Activated T-helper 9 cell treated with anti-CD3 and anti-CD28 coated beads, Interleukin-2, amount 50 U/mL, for 16 hours (primary cell): ENCODE measurements around the gene ZHX3.

ENCODE experiments used
- DNase-seq: peaks from one replicate; pipeline ENCODE4 v3.0.0-alpha.2; 2020; ENCODE audit warnings: low read depth

Gene ZHX3, protein sequence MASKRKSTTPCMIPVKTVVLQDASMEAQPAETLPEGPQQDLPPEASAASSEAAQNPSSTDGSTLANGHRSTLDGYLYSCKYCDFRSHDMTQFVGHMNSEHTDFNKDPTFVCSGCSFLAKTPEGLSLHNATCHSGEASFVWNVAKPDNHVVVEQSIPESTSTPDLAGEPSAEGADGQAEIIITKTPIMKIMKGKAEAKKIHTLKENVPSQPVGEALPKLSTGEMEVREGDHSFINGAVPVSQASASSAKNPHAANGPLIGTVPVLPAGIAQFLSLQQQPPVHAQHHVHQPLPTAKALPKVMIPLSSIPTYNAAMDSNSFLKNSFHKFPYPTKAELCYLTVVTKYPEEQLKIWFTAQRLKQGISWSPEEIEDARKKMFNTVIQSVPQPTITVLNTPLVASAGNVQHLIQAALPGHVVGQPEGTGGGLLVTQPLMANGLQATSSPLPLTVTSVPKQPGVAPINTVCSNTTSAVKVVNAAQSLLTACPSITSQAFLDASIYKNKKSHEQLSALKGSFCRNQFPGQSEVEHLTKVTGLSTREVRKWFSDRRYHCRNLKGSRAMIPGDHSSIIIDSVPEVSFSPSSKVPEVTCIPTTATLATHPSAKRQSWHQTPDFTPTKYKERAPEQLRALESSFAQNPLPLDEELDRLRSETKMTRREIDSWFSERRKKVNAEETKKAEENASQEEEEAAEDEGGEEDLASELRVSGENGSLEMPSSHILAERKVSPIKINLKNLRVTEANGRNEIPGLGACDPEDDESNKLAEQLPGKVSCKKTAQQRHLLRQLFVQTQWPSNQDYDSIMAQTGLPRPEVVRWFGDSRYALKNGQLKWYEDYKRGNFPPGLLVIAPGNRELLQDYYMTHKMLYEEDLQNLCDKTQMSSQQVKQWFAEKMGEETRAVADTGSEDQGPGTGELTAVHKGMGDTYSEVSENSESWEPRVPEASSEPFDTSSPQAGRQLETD

GRCh38 chr20:41317546-41318270 is at the start of gene ZHX3:
Gene ZHX3 (minus strand): TSS chr20:41317731. CDS start chr20:41204916, 112,815 bp downstream.
- peak; percentile 96 for DNase-seq

GRCh38 chr20:41367393-41367695 is 49.8 kb upstream of the ZHX3 start:
- DNase-seq: no peak

DNA sequence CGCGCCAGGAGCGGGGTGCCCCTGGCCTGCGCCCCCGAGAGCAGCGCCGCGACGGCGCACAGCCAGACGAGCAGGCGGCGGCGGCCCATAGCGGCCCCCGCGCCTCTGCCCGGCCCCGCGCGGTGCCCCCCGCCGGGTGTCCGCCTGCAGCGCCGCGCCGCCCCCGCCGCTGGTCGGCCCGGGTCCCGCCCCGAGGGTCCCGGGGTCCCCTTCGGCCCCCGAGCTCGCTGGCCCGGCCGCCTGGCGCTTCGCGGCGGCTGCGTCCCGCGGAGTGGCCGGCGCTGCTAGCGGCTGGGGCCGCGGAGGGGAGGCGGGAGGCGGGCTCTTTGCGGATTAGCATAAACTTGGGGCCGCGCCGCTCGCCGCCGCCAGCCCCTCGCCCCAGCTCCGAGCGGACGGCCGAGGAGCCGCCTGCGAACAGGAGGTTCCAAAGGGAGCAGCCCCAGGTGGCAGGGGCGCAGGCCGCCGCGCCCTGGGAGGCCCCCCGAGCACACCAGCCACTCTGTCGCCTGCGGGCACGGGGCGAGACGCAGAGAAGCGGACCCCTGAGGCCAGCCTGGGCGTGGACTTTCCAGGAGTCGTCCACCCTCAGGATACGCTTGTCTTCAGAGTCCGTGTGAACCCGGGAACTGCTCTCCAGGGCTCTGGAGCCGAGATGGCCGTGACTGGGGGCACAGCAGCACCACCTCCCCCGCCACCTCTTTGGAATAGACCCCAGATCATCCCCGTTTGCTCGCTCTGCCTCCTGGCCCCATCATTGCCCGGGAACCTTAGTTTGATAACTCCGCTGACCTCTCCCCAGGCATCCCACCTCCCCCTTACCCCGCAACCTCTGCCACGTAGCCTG is 49.2 kb upstream of the ZHX3 start, which contains the start of gene EMILIN3:
Gene EMILIN3, minus strand, starts transcription at position 273 of the 847 bp plus-strand sequence. Its CDS starts 184 bp downstream, at position 89.
- DNase-seq: no peak

DNA sequence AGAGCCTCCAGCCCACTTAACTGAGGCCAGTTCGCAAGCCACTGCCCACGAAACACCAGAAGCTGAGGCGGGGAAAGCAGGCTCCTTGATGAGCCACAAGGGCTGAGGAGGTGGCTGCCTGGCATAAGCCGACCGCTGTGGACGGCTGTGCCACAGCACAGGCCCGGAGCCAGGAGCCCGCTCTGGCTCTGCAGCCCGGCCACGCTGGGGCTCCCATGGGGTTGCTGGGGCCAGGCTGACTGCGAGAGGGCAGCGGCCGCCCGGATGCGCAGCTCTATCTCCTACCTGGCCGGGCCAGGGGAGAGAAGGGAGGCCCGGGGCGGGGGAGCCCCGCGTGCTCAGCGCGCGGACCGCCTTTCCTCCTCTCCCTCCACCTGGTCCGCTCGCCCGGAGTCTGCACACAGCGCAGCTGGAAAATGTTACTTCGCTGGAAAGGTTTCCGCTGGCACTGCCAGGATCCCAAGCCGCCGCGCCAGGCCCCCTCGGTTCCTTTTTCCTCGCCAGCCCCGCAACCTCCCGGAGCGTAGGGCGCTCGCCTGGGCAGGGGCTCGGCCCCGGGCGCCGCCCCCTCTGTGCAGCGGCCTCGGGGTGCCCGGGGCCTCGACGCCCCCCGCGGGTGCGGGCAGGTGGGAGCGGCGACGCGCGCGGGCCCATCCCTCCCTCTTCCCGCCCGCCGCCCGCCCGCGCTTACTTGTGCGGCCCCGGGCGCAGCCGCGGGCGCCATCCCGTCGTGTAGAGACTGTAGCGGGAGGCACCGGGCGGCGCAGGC is 48.4 kb upstream of the ZHX3 start:
- DNase-seq: no peak

DNA sequence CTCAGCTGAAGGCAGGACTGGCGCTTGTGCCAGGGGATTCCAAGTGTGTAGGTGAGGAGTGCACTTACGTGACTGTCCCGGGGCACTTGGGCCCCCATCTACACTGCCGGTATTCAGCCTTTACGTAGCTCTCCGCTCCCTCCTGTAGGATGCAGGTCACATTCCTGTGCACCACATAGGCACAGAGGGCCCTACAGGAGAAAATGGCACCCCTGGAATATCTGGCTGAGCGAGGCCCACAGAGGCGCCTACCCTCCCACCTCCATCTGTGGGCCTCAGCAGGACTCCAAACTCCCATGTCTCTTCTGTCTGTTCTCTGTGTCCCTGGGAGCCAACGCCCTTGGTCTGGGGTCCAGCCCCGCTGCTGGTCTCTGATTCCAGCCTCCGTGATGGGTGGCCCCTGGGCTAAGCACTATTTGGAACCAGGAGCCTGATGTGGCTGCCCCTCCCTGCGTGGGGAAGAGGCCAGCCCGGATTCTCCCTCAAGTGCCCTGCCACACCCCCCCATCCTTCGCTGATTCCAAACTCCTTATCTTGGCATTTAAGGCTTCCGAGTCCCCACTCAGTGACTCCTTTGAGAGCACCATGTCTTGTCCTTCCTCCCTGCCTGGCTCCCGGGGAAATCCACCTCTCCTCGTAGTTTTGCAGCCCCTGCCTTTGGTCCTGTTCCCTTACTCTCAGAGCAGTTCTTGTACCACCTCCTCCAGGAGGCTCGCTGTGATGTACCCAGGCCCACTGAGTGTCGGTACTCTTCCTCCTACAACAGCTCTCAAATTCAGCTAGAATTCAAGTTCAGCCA is 47.6 kb upstream of the ZHX3 start:
- no peak for DNase-seq

DNA sequence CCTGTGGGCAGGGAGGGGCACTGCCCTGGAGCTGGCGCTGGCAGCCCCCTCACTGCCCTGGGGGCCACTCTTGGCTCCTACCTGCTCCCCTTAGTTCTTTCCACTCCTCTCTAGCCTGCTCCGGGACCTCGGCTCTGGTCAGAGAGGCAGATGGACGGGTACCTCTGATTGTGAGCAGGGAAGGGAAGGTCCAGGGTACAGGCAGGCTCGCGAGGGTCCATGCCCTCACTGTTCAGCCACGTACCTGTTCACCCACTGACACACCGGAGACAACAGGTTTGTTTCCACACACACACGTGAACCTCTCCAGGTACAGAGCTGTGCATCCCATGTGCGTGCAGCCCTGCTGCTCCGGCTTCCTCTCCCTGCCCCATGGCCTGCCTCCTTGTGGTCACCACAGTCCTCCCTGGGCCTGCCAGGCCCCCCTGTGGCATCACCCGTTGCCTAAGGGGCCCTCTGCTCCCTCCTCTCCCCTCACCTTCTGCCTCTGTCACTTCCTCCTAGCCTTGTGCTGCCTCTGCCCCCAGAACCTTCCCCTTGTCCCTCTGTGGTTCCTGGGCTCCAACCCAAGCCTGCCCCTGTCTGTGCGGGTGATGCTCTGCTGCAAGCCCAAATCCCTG is 46.8 kb upstream of the ZHX3 start:
- DNase-seq: no peak

DNA sequence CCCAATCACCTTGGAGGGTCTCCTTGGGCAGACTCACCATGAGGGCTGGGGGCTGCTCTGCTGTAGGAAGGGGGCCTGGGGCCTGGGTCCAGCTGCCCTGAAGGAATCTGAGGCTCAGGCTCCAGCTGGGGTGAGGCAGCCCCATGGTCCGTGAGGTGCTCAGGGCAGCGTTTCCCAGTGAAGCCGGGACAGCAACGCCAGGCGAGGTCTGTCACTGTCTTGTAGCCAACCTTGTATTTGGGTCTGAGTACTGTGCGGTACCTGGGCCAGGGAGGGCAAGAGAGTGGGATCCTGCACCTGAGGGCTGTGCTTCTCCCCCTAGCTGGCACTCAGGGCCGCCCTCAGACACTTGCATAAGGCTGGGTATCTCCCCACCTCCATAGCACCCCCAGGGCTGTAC is 46.1 kb upstream of the ZHX3 start:
- no peak for DNase-seq

DNA sequence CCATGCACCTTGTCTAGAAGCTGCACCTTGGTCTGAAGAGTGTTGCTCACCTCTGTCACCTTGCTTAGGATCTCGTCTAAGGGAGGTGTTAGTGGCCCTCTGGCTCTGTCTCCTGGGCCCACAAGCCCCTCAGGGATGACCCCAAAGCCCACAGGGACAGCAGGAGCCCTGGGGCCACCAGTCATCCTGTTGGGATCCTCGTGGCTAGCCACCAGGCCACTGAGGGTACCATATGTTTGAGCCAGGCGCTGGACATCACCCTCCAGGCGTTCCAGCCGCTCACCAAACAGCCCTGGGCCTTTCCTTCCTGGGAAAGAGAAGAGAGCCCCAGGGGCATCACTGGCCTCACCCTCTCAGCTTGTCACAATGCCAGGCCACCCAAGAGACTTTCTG is 45.2 kb upstream of the ZHX3 start:
- no peak for DNase-seq

- no peak for DNase-seq
Measured at GRCh38 chr20:41361757-41362747, 44.5 kb upstream of the ZHX3 start.

DNA sequence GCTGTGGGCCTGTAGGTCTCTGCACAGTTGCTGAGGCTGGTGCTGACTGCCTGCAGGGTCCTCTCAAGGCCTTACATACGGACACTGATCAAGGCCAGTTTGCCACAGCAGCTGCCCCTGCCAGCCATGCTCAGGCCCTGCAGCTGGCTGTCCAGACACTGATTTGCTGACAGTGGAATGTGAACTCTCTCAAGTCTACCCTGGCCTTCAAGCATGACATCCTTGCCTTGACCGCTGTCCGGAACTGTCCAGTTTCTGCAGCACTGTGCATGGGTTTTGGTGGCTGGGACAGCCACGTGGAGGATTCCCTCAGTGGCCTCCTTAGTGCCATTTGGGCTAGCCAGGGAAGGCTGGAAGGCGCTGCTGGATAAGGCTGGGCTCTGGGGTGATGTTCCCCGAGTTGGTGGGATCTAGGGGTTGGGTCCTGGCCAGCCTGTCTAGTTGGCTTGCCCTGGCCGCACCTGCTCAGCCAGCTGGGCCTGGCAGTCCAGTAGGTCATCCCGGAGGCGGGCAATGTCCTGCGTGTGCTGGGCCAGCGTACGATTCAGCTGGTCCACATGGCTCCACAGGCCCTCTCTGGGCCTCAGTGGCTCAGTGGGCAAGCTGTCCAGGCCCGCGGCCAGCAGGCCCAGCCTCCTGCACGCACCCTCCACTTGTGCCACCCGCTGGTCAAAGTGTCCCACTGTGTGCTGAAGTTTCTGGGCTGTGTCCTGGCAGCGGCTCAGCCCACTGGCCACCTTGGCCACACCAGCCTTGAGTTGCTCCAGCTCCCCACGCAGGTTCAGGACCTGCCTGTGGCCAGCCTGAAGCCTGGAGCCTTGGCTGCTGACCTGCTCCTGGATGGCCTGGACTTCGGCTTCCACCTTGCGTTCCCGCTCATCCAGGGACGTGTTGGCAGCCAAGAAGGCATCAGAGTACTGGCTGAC is 43.6 kb upstream of the ZHX3 start:
- DNase-seq: no peak

DNA sequence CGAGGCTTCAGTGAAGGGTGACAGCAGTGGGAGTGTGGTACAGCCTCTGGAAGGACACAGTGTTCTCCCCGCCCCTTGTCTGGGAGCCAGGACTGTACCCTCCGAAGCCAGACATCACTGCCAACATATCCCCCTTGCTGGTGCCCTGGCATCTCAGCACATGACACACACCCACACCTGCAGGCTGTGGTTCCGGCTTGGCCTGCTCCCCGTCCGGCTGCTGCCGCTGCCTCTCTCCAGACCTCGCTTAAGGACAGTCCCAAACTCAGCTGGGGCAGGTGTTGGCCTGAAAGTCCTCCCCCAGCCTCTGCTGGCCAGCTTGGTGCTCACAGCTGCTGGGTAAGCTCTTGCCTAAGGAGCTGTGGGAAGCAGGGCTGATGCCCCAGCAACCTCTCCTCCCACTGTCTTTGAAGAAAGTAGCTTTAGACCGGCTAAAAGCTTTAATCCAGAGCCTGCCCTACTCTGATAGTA is 42.0 kb upstream of the ZHX3 start:
- DNase-seq: no peak

DNA sequence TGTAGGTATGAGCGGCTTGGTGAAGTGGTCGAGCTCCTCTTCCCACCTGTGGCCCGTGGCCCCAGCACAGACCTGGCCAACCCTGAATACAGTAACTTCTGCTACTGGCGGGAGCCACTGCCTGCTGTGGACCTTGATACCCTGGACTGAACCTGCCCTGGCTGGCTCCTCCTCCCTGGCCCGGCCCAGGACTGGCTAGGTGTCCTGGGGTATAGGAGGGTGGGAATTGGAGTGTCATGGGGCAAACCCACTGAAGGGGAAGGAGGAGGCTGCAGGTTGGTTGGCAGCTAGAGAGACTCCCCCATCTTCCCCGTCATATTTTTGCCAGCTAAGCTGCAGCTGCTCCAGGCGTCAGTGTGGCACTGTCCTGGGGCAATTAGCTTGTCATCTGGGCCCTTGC is 41.2 kb upstream of the ZHX3 start:
- DNase-seq: no peak

DNA sequence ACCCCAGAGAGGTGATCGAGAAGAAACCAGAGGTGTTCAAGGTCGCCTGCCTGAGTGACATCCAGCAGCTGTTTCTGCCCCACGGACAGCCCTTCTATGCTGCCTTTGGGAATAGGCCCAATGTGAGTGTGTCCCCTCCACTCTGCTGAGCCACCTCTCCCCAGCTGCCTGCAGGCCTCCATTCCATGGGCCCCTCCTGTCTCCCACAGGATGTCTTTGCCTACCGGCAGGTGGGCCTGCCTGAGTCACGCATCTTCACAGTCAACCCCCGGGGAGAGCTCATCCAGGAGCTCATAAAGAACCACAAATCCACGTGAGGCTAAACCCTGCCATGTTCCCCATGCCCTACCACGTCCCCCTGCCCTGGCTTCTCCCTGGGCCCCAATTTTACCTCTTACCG is 40.7 kb upstream of the ZHX3 start:
- no peak for DNase-seq

DNA sequence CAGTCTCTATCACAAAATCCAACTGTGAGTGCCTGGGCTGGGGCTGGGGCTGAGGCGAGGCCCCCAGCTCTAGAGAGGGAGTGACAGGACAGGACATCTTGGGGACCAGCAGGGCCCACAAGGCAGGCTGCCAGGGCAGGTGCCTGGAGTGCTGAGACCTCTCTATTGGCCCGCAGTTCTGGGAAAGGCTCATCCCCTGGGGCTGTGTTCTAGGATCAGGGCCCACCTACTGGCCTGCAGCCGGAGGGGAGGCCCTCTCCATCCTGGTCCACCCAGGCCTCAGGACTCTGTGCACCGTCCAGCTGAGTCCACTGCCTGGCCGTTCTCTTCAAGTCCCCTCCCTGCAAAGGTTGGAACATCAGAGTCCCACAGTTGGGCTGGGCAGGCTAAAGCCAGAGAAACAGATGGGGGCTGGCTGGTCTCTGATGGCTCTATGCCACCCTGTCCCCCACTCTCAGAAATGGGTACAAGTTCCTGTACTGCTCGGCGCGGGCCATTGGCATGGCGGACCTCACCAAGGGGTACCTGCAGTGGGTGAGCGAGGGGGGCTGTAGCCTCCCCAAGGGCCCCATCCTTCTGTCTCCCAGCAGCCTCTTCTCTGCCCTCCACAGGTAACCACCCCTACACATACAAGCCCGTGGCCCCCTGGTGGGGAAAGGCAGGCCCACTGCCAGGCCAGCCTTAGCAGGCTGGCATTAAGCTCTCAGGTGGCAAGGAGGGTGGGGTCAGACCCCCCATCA is 40.1 kb upstream of the ZHX3 start:
- DNase-seq: no peak

GRCh38 chr20:41356951-41357350 is 39.4 kb upstream of the ZHX3 start:
- no peak for DNase-seq

GRCh38 chr20:41355598-41356203 is 38.2 kb upstream of the ZHX3 start:
- no peak for DNase-seq
